ENCODE data around the gene DGCR2.

DNA sequence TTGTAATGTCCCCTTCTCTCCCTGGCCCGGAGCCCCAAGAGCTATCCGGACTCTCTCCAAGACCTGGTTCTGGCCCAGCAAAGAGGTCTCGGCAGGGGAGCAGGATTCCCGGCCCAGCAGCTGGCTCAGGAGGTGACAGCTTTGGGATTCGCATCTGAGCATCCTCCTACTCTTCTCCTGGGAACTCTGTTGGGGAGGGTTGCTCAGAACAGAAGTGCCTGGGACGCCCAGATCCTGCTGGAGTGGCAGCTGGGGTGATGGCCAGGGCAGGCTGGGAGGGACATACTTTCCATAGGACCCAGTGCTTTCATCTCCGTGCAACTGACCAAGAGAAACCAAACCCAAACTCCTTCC, 102.6 kb downstream of the DGCR2 start:
- no peak for TF ChIP-seq ZBTB7A (IDR thresholded peaks at IDR 0.05; ENCODE audit: low read depth)
- TF ChIP-seq, protein P1, sequence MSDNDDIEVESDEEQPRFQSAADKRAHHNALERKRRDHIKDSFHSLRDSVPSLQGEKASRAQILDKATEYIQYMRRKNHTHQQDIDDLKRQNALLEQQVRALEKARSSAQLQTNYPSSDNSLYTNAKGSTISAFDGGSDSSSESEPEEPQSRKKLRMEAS (IDR thresholded peaks at IDR 0.05) = no peak
- no peak for TF ChIP-seq RAD21 (IDR thresholded peaks at IDR 0.05; ENCODE audit: low read depth)
